Measurements from ENCODE around the gene SNCB.

The SNCB gene

GRCh38 chr5:176665517-176665916 is 35.2 kb upstream of the SNCB start:
- no CpG with 5 or more reads among the region's 6 CpGs for WGBS (ENCODE audit: extremely low coverage, insufficient coverage, insufficient read length)
- Histone ChIP-seq H3K27me3 (ENCODE audit: insufficient read depth, low read length) (no peaks in the 10 kb centered on the region), H3K79me1 (ENCODE audit: low read length) (no peaks in the 10 kb centered on the region)

GRCh38 chr5:176664886-176665285 is 34.6 kb upstream of the SNCB start:
- Histone ChIP-seq H3K79me2 (ENCODE audit: control insufficient read depth, insufficient read depth, low read length, poor library complexity) (no peaks in the 10 kb centered on the region), H3K9ac (ENCODE audit: low read length) (no peak overlapping the region), H3K27ac (ENCODE audit: low read depth, low read length) (no peak overlapping the region), H3K4me3 (ENCODE audit: low read depth, low read length) (peak overlapping the region; percentile 18), H2BK5ac (ENCODE audit: low read depth, low read length, poor library complexity) (no peak overlapping the region), H4K8ac (ENCODE audit: low read depth, low read length) (no peak overlapping the region), H3K27me3 (ENCODE audit: insufficient read depth, low read length) (no peaks in the 10 kb centered on the region), H3K14ac (ENCODE audit: low read length) (no peak overlapping the region), H2AK5ac (ENCODE audit: low read length) (no peak overlapping the region), H3K23ac (ENCODE audit: low read length) (no peak overlapping the region), H4K91ac (ENCODE audit: low read depth, low read length) (no peak overlapping the region), H3K18ac (ENCODE audit: low read length) (no peak overlapping the region), H3K9me3 (ENCODE audit: insufficient read depth, low read depth, low read length) (no peaks in the 10 kb centered on the region), H3K36me3 (ENCODE audit: control insufficient read depth in 1 of 2, insufficient read depth in 2 of 2, low read length in 2 of 2) (no peaks in the 10 kb centered on the region), H2BK120ac (ENCODE audit: insufficient read depth, low read length, poor library complexity) (no peak overlapping the region), H3K4me2 (ENCODE audit: low read length) (no peak overlapping the region), H4K12ac (ENCODE audit: low read depth, low read length) (no peak overlapping the region), H3K79me1 (ENCODE audit: low read length) (no peaks in the 10 kb centered on the region), H2AFZ (ENCODE audit: insufficient read depth, low read length, poor library complexity) (no peak overlapping the region), H2BK12ac (ENCODE audit: low read length) (no peak overlapping the region), H3K4me1 (ENCODE audit: control insufficient read depth in 1 of 2, insufficient read depth in 2 of 2, low read length in 2 of 2) (no peaks in the 10 kb centered on the region), H3K4ac (ENCODE audit: low read depth, low read length) (no peak overlapping the region)
- no peak for DNase-seq
- no CpG with 5 or more reads among the region's 19 CpGs for WGBS (ENCODE audit: extremely low coverage, insufficient coverage, insufficient read length)

More at GRCh38 chr5:176665517-176665916, 35.2 kb upstream of the SNCB start:
- H4K12ac ChIP-seq (ENCODE audit: low read depth, low read length), result no peak overlapping the region
- H3K18ac ChIP-seq (ENCODE audit: low read length), result no peak overlapping the region
- no peak overlapping the region for H4K91ac ChIP-seq (ENCODE audit: low read depth, low read length)
- no peak overlapping the region for H4K8ac ChIP-seq (ENCODE audit: low read depth, low read length)
- no peak overlapping the region for H2BK120ac ChIP-seq (ENCODE audit: insufficient read depth, low read length, poor library complexity)
- no peak overlapping the region for H2AK5ac ChIP-seq (ENCODE audit: low read length)
- no peak overlapping the region for H3K14ac ChIP-seq (ENCODE audit: low read length)
- no peaks in the 10 kb centered on the region for H3K79me2 ChIP-seq (ENCODE audit: control insufficient read depth, insufficient read depth, low read length, poor library complexity)
- H3K36me3 ChIP-seq (ENCODE audit: control insufficient read depth in 1 of 2, insufficient read depth in 2 of 2, low read length in 2 of 2), result no peaks in the 10 kb centered on the region
- H3K4me2 ChIP-seq (ENCODE audit: low read length), result no peak overlapping the region
- H3K9ac ChIP-seq (ENCODE audit: low read length), result no peak overlapping the region
- H3K23ac ChIP-seq (ENCODE audit: low read length), result no peak overlapping the region
- no peak overlapping the region for H2AFZ ChIP-seq (ENCODE audit: insufficient read depth, low read length, poor library complexity)
- H2BK12ac ChIP-seq (ENCODE audit: low read length), result no peak overlapping the region
- no peak overlapping the region for H2BK5ac ChIP-seq (ENCODE audit: low read depth, low read length, poor library complexity)
- DNase-seq, result no peak
- H3K4me1 ChIP-seq (ENCODE audit: control insufficient read depth in 1 of 2, insufficient read depth in 2 of 2, low read length in 2 of 2), result no peaks in the 10 kb centered on the region
- H3K27ac ChIP-seq (ENCODE audit: low read depth, low read length), result no peak overlapping the region
- no peak overlapping the region for H3K4me3 ChIP-seq (ENCODE audit: low read depth, low read length)
- H3K9me3 ChIP-seq (ENCODE audit: insufficient read depth, low read depth, low read length), result no peaks in the 10 kb centered on the region
- H3K4ac ChIP-seq (ENCODE audit: low read depth, low read length), result no peak overlapping the region

GRCh38 chr5:176664479-176664878 is 34.1 kb upstream of the SNCB start:
- WGBS (ENCODE audit: extremely low coverage, insufficient coverage, insufficient read length), result no CpG with 5 or more reads among the region's 6 CpGs

GRCh38 chr5:176663566-176663965 is 33.2 kb upstream of the SNCB start:
- Histone ChIP-seq H2BK5ac (ENCODE audit: low read depth, low read length, poor library complexity) (no peak overlapping the region), H3K14ac (ENCODE audit: low read length) (no peak overlapping the region), H3K36me3 (ENCODE audit: control insufficient read depth in 1 of 2, insufficient read depth in 2 of 2, low read length in 2 of 2) (no peaks in the 10 kb centered on the region), H3K4ac (ENCODE audit: low read depth, low read length) (no peak overlapping the region), H3K23ac (ENCODE audit: low read length) (no peak overlapping the region), H4K12ac (ENCODE audit: low read depth, low read length) (no peak overlapping the region), H3K27ac (ENCODE audit: low read depth, low read length) (no peak overlapping the region), H2AK5ac (ENCODE audit: low read length) (no peak overlapping the region), H3K27me3 (ENCODE audit: insufficient read depth, low read length) (no peaks in the 10 kb centered on the region), H3K4me1 (ENCODE audit: control insufficient read depth in 1 of 2, insufficient read depth in 2 of 2, low read length in 2 of 2) (no peaks in the 10 kb centered on the region), H2BK12ac (ENCODE audit: low read length) (no peak overlapping the region), H2BK120ac (ENCODE audit: insufficient read depth, low read length, poor library complexity) (no peak overlapping the region), H3K79me1 (ENCODE audit: low read length) (no peaks in the 10 kb centered on the region), H3K4me2 (ENCODE audit: low read length) (no peak overlapping the region), H3K9ac (ENCODE audit: low read length) (no peak overlapping the region), H3K9me3 (ENCODE audit: insufficient read depth, low read depth, low read length) (no peaks in the 10 kb centered on the region), H4K8ac (ENCODE audit: low read depth, low read length) (no peak overlapping the region), H2AFZ (ENCODE audit: insufficient read depth, low read length, poor library complexity) (no peak overlapping the region), H4K91ac (ENCODE audit: low read depth, low read length) (no peak overlapping the region), H3K4me3 (ENCODE audit: low read depth, low read length) (no peak overlapping the region), H3K18ac (ENCODE audit: low read length) (no peak overlapping the region), H3K79me2 (ENCODE audit: control insufficient read depth, insufficient read depth, low read length, poor library complexity) (no peaks in the 10 kb centered on the region)
- WGBS (ENCODE audit: extremely low coverage, insufficient coverage, insufficient read length), result no CpG with 5 or more reads among the region's 10 CpGs
- DNase-seq, result peak in 1 of 2 donors; percentile 37

More at GRCh38 chr5:176664479-176664878, 34.1 kb upstream of the SNCB start:
- Histone ChIP-seq H3K18ac (ENCODE audit: low read length) (no peak overlapping the region), H2BK120ac (ENCODE audit: insufficient read depth, low read length, poor library complexity) (no peak overlapping the region), H3K4me1 (ENCODE audit: control insufficient read depth in 1 of 2, insufficient read depth in 2 of 2, low read length in 2 of 2) (no peaks in the 10 kb centered on the region), H3K4ac (ENCODE audit: low read depth, low read length) (no peak overlapping the region), H4K8ac (ENCODE audit: low read depth, low read length) (no peak overlapping the region), H4K91ac (ENCODE audit: low read depth, low read length) (no peak overlapping the region), H3K4me3 (ENCODE audit: low read depth, low read length) (no peak overlapping the region), H4K12ac (ENCODE audit: low read depth, low read length) (no peak overlapping the region), H3K23ac (ENCODE audit: low read length) (no peak overlapping the region), H3K9me3 (ENCODE audit: insufficient read depth, low read depth, low read length) (no peaks in the 10 kb centered on the region), H3K9ac (ENCODE audit: low read length) (no peak overlapping the region), H3K27ac (ENCODE audit: low read depth, low read length) (no peak overlapping the region), H3K27me3 (ENCODE audit: insufficient read depth, low read length) (no peaks in the 10 kb centered on the region), H3K36me3 (ENCODE audit: control insufficient read depth in 1 of 2, insufficient read depth in 2 of 2, low read length in 2 of 2) (no peaks in the 10 kb centered on the region), H3K79me2 (ENCODE audit: control insufficient read depth, insufficient read depth, low read length, poor library complexity) (no peaks in the 10 kb centered on the region), H3K79me1 (ENCODE audit: low read length) (no peaks in the 10 kb centered on the region), H2AK5ac (ENCODE audit: low read length) (no peak overlapping the region), H3K14ac (ENCODE audit: low read length) (no peak overlapping the region), H2AFZ (ENCODE audit: insufficient read depth, low read length, poor library complexity) (no peak overlapping the region), H2BK5ac (ENCODE audit: low read depth, low read length, poor library complexity) (no peak overlapping the region), H2BK12ac (ENCODE audit: low read length) (no peak overlapping the region), H3K4me2 (ENCODE audit: low read length) (no peak overlapping the region)
- DNase-seq, result no peak
